RWPE2 (cell line): ENCODE data around the gene CAPN2.

Source experiments
- ATAC-seq: fragments of 200-7000 bp; cut with Tn5 transposase; 3 replicates; pipeline ENCODE4 v1.9.1; 2021; ENCODE audit warnings: low read depth
- DNase-seq: peaks from one replicate; pipeline ENCODE4 v3.0.0-alpha.2; 2020; ENCODE audit warnings: low spot score
- H3K27ac ChIP-seq: fragments of 450-650 bp; 2 replicates; pipeline ENCODE4 v1.5.1; 2017; ENCODE audit warnings: mild to moderate bottlenecking; ENCODE audit not compliant: poor library complexity, severe bottlenecking
- H3K27me3 ChIP-seq: fragments of 250-450 bp; sonication (Bioruptor Pico); 2 replicates; pipeline ENCODE4 v1.5.1; 2021; ENCODE audit warnings: mild to moderate bottlenecking, moderate library complexity; ENCODE audit not compliant: insufficient read depth, poor library complexity, severe bottlenecking
- H3K36me3 ChIP-seq: fragments of 250-450 bp; sonication (Bioruptor Pico); 2 replicates; pipeline ENCODE4 v1.5.1; 2020; ENCODE audit warnings: low read depth, mild to moderate bottlenecking, moderate library complexity
- H3K4me1 ChIP-seq: fragments of 250-450 bp; sonication (Bioruptor Pico); 2 replicates; pipeline ENCODE4 v1.5.1; 2021; ENCODE audit warnings: mild to moderate bottlenecking, moderate library complexity; ENCODE audit not compliant: insufficient read depth, poor library complexity, severe bottlenecking
- H3K4me3 ChIP-seq: fragments of 250-450 bp; sonication (Bioruptor Pico); 2 replicates; pipeline ENCODE4 v1.5.1; 2021; ENCODE audit warnings: mild to moderate bottlenecking, moderate library complexity; ENCODE audit not compliant: severe bottlenecking
- H3K9me3 ChIP-seq: fragments of 250-450 bp; sonication (Bioruptor Pico); 2 replicates; pipeline ENCODE4 v1.5.1; 2021; ENCODE audit warnings: mild to moderate bottlenecking, moderate library complexity; ENCODE audit not compliant: severe bottlenecking
- TF ChIP-seq, protein P1 (sequence below): fragments of 450-650 bp; IDR thresholded peaks from one replicate; pipeline ENCODE4 v1.5.1; 2017; ENCODE audit warnings: mild to moderate bottlenecking, moderate library complexity; ENCODE audit not compliant: poor library complexity, severe bottlenecking

The CAPN2 gene

DNA sequence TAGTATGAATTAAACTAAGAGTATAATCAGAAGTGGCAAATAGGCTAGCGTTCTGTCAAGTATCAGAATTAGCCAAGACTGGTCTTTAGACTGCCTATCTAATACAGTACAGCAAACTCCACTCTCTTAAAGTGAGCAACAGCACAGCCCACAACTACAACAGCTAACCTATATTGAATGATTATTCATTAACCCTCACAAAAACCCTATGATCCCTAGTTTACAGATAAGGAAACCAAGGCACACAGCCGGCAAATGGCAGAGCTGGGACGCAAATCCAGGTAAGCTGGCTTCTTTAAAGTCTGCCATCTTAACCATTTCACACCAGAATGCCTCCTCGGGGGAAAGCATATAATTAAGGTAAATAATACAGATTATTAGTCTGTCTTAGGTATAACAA, 81.4 kb downstream of the CAPN2 start:
- ATAC-seq (no peak), DNase-seq (no peak)
- TF ChIP-seq, protein P1, sequence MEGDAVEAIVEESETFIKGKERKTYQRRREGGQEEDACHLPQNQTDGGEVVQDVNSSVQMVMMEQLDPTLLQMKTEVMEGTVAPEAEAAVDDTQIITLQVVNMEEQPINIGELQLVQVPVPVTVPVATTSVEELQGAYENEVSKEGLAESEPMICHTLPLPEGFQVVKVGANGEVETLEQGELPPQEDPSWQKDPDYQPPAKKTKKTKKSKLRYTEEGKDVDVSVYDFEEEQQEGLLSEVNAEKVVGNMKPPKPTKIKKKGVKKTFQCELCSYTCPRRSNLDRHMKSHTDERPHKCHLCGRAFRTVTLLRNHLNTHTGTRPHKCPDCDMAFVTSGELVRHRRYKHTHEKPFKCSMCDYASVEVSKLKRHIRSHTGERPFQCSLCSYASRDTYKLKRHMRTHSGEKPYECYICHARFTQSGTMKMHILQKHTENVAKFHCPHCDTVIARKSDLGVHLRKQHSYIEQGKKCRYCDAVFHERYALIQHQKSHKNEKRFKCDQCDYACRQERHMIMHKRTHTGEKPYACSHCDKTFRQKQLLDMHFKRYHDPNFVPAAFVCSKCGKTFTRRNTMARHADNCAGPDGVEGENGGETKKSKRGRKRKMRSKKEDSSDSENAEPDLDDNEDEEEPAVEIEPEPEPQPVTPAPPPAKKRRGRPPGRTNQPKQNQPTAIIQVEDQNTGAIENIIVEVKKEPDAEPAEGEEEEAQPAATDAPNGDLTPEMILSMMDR, result no peak
- H3K4me3 ChIP-seq, result no peak overlapping the region
- H3K4me1 ChIP-seq, result no peaks in the 10 kb centered on the region
- H3K36me3 ChIP-seq, result no peaks in the 10 kb centered on the region; the same call in 1 of the 2 replicates
- H3K9me3 ChIP-seq, result no peaks in the 10 kb centered on the region
- H3K27me3 ChIP-seq, result no peaks in the 10 kb centered on the region
- no peak overlapping the region for H3K27ac ChIP-seq

DNA sequence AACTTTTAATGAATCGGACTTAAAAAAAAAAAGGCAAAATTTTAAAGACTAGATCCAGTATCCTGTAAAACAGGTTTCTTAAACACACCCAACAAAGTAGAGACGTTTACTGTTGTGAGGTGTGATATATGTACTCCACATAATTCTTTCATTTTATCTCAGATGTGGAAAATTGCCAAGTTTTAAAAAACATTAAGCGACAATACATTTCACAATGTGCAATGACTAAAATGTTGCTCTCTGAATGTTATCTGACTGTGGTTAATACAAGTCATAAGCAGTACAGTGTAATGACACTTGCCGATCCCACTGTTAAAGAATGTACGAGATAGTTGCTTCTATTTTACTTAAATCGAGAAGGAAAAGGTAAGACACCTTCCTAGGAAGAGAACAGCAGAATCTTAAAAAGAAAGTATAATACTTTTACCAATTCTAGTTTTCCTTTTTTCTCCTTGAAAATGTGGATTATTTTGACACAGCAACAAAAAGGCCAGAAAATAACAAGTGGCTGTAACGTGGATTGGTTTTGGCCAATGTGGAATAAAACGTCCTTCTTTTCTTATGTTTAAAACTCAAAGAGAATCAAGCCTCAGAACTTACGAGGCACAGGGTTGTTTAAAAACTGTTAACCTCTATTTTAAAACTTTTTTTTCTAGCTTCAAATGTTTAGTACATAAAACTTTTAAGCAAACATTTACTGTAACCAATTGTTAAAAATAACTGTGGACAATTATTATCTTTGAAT, 82.0 kb downstream of the CAPN2 start:
- Histone ChIP-seq H3K27ac (no peak overlapping the region), H3K4me3 (no peak overlapping the region), H3K9me3 (no peaks in the 10 kb centered on the region), H3K4me1 (no peaks in the 10 kb centered on the region), H3K36me3 (peaks cover 3% of the 10 kb centered on the region; the same call in 1 of the 2 replicates), H3K27me3 (no peaks in the 10 kb centered on the region)
- TF ChIP-seq, protein P1, result no peak
- ATAC-seq (no peak), DNase-seq (no peak)

DNA sequence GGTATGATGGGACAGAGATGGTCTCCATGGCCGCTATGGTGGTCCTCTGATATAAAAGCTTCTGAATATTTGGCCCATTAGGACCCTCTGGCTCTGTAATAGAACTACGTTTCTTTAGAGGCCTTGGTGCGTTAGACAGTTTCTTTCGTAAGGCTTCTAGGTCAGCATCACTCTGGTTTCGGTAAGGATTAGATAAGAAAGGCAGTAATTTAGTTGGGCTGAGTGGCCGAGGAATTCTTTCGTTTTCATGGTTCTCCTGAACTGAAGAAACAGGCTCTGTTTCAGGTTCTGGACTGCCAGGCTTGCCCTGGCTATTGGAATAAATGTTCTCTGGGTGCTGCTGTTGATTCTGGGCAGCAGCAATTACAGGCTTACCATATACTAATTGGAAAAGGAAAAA, 83.9 kb downstream of the CAPN2 start:
- H3K4me3 ChIP-seq, result no peak overlapping the region
- TF ChIP-seq, protein P1, result no peak
- H3K4me1 ChIP-seq, result no peaks in the 10 kb centered on the region
- ATAC-seq (no peak), DNase-seq (no peak)
- H3K36me3 ChIP-seq, result peaks cover 3% of the 10 kb centered on the region; the same call in 1 of the 2 replicates
- no peaks in the 10 kb centered on the region for H3K27me3 ChIP-seq
- no peaks in the 10 kb centered on the region for H3K9me3 ChIP-seq
- no peak overlapping the region for H3K27ac ChIP-seq

DNA sequence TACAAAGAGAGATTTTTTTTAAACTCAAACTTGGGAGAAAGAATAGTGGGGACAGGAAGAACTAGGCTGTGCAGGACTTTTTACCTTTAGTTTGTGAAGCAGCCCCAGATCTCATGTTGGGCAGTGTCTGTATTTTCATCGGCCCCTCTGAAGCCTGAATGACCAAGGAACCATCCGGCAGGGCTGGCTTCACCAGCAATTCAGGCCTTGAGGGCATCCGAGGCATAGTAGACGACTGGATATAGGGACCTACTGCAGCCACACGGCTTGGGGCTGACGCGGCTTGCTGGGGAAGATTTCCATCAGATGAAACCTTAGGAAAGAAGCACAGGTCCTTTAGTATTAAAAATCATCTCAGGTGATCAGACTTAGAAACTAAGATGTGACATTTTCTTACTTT, 89.7 kb downstream of the CAPN2 start:
- H3K4me1 ChIP-seq, result no peaks in the 10 kb centered on the region
- H3K27ac ChIP-seq, result no peak overlapping the region
- no peak for DNase-seq
- no peak overlapping the region for H3K4me3 ChIP-seq
- no peak for ATAC-seq
- H3K27me3 ChIP-seq, result no peaks in the 10 kb centered on the region
- TF ChIP-seq, protein P1, result no peak
- H3K9me3 ChIP-seq, result no peaks in the 10 kb centered on the region
- peaks cover 13% of the 10 kb centered on the region; the same call in 1 of the 2 replicates for H3K36me3 ChIP-seq

DNA sequence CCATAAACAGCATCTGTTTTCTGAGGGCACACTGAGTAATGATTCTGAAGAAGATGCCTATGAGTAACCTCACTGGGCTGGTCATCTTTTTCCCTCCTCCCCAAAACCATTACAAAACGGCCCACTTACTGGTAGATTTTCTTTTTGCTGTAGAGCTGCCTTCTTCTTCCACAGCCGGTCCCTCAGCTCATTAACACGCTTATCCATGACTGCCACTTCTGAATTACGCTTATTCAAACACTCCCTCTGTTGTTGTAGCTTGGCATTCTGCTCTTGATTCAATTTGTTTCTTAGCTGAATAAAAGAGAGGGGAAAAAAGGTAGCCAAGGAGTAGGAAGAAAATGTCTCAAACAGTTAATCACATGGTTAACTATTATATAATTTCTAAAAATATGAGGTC, 90.3 kb downstream of the CAPN2 start:
- DNase-seq (no peak), ATAC-seq (no peak)
- Histone ChIP-seq H3K9me3 (no peaks in the 10 kb centered on the region), H3K4me1 (no peaks in the 10 kb centered on the region), H3K36me3 (peaks cover 15% of the 10 kb centered on the region; the same call in 1 of the 2 replicates), H3K27ac (no peak overlapping the region), H3K4me3 (no peak overlapping the region), H3K27me3 (no peaks in the 10 kb centered on the region)
- TF ChIP-seq, protein P1, result no peak
